Brain microvascular endothelial cell (primary cell): Measurements from ENCODE around the gene CD300A.
A peak's percentile ranks its signal among the peaks of the same experiment; 100 is the strongest.

Source experiments
- DNase-seq: peaks from one replicate; pipeline ENCODE4 v3.0.0-alpha.2; 2020
- H3K27ac ChIP-seq: fragments of 250-450 bp; sonication (Bioruptor Pico); 2 replicates; pipeline ENCODE4 v1.5.1; 2020; ENCODE audit warnings: mild to moderate bottlenecking, moderate library complexity
- H3K27me3 ChIP-seq: fragments of 250-450 bp; sonication (Bioruptor Pico); replicated peaks from 2 replicates; pipeline ENCODE4 v1.5.1; 2020; ENCODE audit warnings: mild to moderate bottlenecking
- H3K36me3 ChIP-seq: fragments of 250-450 bp; sonication (Bioruptor Pico); replicated peaks from 2 replicates; pipeline ENCODE4 v1.5.1; 2020; ENCODE audit warnings: mild to moderate bottlenecking
- H3K4me3 ChIP-seq: 2 replicates; pipeline ENCODE4 v1.5.1; 2011; ENCODE audit warnings: low read depth, mild to moderate bottlenecking, control low read depth, low read length, moderate library complexity
- in situ Hi-C: cut with HindIII; loops from 2 replicates; pipeline ENCODE4 v1.10.0; 2017; ENCODE audit warnings: low sequenced_read_pairs, low pct_ligation_motif_present
- TF ChIP-seq, protein P1 (sequence below): IDR thresholded peaks from 2 replicates; pipeline ENCODE4 v1.5.1; 2011; ENCODE audit warnings: low read depth, mild to moderate bottlenecking, moderate library complexity, low read length, control low read depth, inconsistent platforms; ENCODE audit errors: missing control alignments

The CD300A gene

GRCh38 chr17:74435775-74436359 lies 30.6 kb upstream of the CD300A start:
- no peak for DNase-seq
- no peak overlapping the region for H3K4me3 ChIP-seq
- no peak overlapping the region for H3K27ac ChIP-seq
- H3K27me3 ChIP-seq = peaks cover 30% of the 10 kb centered on the region
- TF ChIP-seq, protein P1, sequence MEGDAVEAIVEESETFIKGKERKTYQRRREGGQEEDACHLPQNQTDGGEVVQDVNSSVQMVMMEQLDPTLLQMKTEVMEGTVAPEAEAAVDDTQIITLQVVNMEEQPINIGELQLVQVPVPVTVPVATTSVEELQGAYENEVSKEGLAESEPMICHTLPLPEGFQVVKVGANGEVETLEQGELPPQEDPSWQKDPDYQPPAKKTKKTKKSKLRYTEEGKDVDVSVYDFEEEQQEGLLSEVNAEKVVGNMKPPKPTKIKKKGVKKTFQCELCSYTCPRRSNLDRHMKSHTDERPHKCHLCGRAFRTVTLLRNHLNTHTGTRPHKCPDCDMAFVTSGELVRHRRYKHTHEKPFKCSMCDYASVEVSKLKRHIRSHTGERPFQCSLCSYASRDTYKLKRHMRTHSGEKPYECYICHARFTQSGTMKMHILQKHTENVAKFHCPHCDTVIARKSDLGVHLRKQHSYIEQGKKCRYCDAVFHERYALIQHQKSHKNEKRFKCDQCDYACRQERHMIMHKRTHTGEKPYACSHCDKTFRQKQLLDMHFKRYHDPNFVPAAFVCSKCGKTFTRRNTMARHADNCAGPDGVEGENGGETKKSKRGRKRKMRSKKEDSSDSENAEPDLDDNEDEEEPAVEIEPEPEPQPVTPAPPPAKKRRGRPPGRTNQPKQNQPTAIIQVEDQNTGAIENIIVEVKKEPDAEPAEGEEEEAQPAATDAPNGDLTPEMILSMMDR = no peak
- no peaks in the 10 kb centered on the region for H3K36me3 ChIP-seq
- in situ Hi-C loops = no loop called here

GRCh38 chr17:74437702-74438101 lies 28.7 kb upstream of the CD300A start:
- Histone ChIP-seq H3K27ac (no peak overlapping the region), H3K4me3 (no peak overlapping the region), H3K36me3 (no peaks in the 10 kb centered on the region), H3K27me3 (peaks cover 16% of the 10 kb centered on the region)
- in situ Hi-C loops = no loop called here
- DNase-seq = no peak
- TF ChIP-seq, protein P1 = peak; percentile 81

GRCh38 chr17:74439691-74440567 lies 26.5 kb upstream of the CD300A start:
- no peak overlapping the region for H3K27ac ChIP-seq
- no peaks in the 10 kb centered on the region for H3K36me3 ChIP-seq
- H3K27me3 ChIP-seq = peaks cover 2% of the 10 kb centered on the region
- TF ChIP-seq, protein P1 = no peak
- H3K4me3 ChIP-seq = no peak overlapping the region
- in situ Hi-C loops = no loop called here
- no peak for DNase-seq

- no peak overlapping the region for H3K27ac ChIP-seq
- peaks cover 2% of the 10 kb centered on the region for H3K27me3 ChIP-seq
- in situ Hi-C loops = no loop called here
- no peak for DNase-seq
- H3K36me3 ChIP-seq = no peaks in the 10 kb centered on the region
- H3K4me3 ChIP-seq = no peak overlapping the region
- TF ChIP-seq, protein P1 = no peak
These were observed 24.9 kb upstream of the CD300A start for GRCh38 chr17:74441537-74441936.

GRCh38 chr17:74442291-74442669 lies 24.2 kb upstream of the CD300A start:
- TF ChIP-seq, protein P1 = no peak
- Histone ChIP-seq H3K27ac (no peak overlapping the region), H3K4me3 (no peak overlapping the region), H3K36me3 (no peaks in the 10 kb centered on the region), H3K27me3 (peaks cover 6% of the 10 kb centered on the region)
- in situ Hi-C loops = no loop called here
- no peak for DNase-seq
